ENCODE results near the gene CAMSAP2. TPM values are rescaled to one million over a fixed set of nuclear protein-coding genes. Genes with fewer than 3 reads are reported as not detected.
A peak's percentile ranks its signal among the peaks of the same experiment; 100 is the strongest.

CAMSAP2 gene
- total and polyA plus RNA-seq, 10 of the 15 experiments (the other 5 are each of a cell fraction or from before 2014, with no cell fraction given): 3.9 to 19.8 (median 8.0) TPM

- TF ChIP-seq, protein P1, sequence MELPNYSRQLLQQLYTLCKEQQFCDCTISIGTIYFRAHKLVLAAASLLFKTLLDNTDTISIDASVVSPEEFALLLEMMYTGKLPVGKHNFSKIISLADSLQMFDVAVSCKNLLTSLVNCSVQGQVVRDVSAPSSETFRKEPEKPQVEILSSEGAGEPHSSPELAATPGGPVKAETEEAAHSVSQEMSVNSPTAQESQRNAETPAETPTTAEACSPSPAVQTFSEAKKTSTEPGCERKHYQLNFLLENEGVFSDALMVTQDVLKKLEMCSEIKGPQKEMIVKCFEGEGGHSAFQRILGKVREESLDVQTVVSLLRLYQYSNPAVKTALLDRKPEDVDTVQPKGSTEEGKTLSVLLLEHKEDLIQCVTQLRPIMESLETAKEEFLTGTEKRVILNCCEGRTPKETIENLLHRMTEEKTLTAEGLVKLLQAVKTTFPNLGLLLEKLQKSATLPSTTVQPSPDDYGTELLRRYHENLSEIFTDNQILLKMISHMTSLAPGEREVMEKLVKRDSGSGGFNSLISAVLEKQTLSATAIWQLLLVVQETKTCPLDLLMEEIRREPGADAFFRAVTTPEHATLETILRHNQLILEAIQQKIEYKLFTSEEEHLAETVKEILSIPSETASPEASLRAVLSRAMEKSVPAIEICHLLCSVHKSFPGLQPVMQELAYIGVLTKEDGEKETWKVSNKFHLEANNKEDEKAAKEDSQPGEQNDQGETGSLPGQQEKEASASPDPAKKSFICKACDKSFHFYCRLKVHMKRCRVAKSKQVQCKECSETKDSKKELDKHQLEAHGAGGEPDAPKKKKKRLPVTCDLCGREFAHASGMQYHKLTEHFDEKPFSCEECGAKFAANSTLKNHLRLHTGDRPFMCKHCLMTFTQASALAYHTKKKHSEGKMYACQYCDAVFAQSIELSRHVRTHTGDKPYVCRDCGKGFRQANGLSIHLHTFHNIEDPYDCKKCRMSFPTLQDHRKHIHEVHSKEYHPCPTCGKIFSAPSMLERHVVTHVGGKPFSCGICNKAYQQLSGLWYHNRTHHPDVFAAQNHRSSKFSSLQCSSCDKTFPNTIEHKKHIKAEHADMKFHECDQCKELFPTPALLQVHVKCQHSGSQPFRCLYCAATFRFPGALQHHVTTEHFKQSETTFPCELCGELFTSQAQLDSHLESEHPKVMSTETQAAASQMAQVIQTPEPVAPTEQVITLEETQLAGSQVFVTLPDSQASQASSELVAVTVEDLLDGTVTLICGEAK (IDR thresholded peaks at IDR 0.05; ENCODE audit: borderline replicate concordance): no peak
These were observed 35.6 kb downstream of the CAMSAP2 start (continued) for GRCh38 chr1:200774311-200774710.

- DNase-seq (ENCODE audit: low read depth, low spot score): no peak
- peaks cover 0 to 3% of the 10 kb centered on the region in 2 experiments; a peak in 1 of 4 replicates for H3K36me3 ChIP-seq (ENCODE audit: control insufficient read depth in 2 of 2, insufficient read depth in 2 of 2, low read length in 1 of 2)
- intact Hi-C loops (cut with micrococcal nuclease; ENCODE audit: unreplicated experiment) (no loop called here), in situ Hi-C loops (cut with MboI) (no loop called here)
- H4K20me1 ChIP-seq (ENCODE audit: control insufficient read depth, insufficient read depth): no peaks in the 10 kb centered on the region
- ChIA-PET SMC1A (ENCODE audit: uncharacterized antibody, unreplicated experiment) (interaction anchor here (0.6 to 4.1 kb wide), 33 partner anchors 9 to 216 kb away, joined by 3 to 20 read pairs (median 4); partner anchors contain the start of gene DDX59), POLR2A (interaction anchor here (1.0 to 2.2 kb wide), 10 partner anchors 11 to 247 kb away, joined by 3 to 12 read pairs (median 4); partner anchors contain the start of genes CAMSAP2 and DDX59), RAD21 (ENCODE audit: unreplicated experiment) (interaction anchor here (0.8 to 3.3 kb wide), 19 partner anchors 9 to 213 kb away, joined by 3 to 16 read pairs (median 3); partner anchors contain the start of genes CAMSAP2 and DDX59), CTCF (interaction anchor here (0.6 to 6.5 kb wide), 12 partner anchors 9 to 216 kb away, joined by 3 to 45 read pairs (median 4); no protein-coding TSS in a partner anchor)
- peak overlapping the region; percentile 74 for H3K27ac ChIP-seq (ENCODE audit: control insufficient read depth, insufficient read depth)
- 42% methylated on average over 2 of the region's 2 CpGs for WGBS (ENCODE audit: insufficient coverage, insufficient replicate concordance, low lambda C conversion rate, missing lambda C conversion rate)
- no peaks in the 10 kb centered on the region for H3K27me3 ChIP-seq (replicated peaks in 1 of 2; ENCODE audit: control insufficient read depth in 2 of 2, insufficient read depth in 2 of 2, low read length in 1 of 2)
- H3K4me1 ChIP-seq (ENCODE audit: control insufficient read depth, insufficient read depth, low read length): peaks cover 24% of the 10 kb centered on the region
- H3K79me2 ChIP-seq (ENCODE audit: control insufficient read depth, insufficient read depth, low read length): peaks cover 2% of the 10 kb centered on the region
- 0 out of 2 replicates have a peak overlapping the region, but pooled peaks have one; percentile 34 for H2AFZ ChIP-seq (ENCODE audit: control insufficient read depth, low read depth, low read length)
- no TSS peak for BruUV-seq (replicated peaks)
- no peak for FAIRE-seq
- H3K4me3 ChIP-seq: peak overlapping the region; percentile 29; the same call in 1 of the 2 replicates
- H3K9me3 ChIP-seq (replicated peaks; ENCODE audit: control insufficient read depth, insufficient read depth, low read length): no peaks in the 10 kb centered on the region
- peak overlapping the region; percentile 7; the same call in 1 of the 2 replicates for H3K9ac ChIP-seq (ENCODE audit: control insufficient read depth, insufficient read depth, low read length)
- H3K4me2 ChIP-seq (ENCODE audit: control insufficient read depth, insufficient read depth): peak overlapping the region; percentile 90
- ATAC-seq: peak; percentile 86
- TF ChIP-seq SMARCA5 (IDR thresholded peaks at IDR 0.05) (no peak), SRF (IDR thresholded peaks at IDR 0.05; ENCODE audit: low read depth in 2 of 2, low read length in 2 of 2) (no peak), NFIC (IDR thresholded peaks at IDR 0.05; ENCODE audit: low read depth, low read length) (peak; percentile 50; the same call in 1 of the 2 replicates), POLR2AphosphoS2 (IDR thresholded peaks at IDR 0.05; ENCODE audit: low read depth, low read length) (no peak), BRCA1 (IDR thresholded peaks at IDR 0.05; ENCODE audit: low read depth, low read length) (no peak), MTA2 (IDR thresholded peaks at IDR 0.05; ENCODE audit: low read depth) (no peak), ZNF24 (IDR thresholded peaks at IDR 0.05) (no peak), RUNX3 (IDR thresholded peaks at IDR 0.05; ENCODE audit: low read length) (0 out of 2 replicates have a peak, but pooled peaks have one; percentile 4), PML (IDR thresholded peaks at IDR 0.05; ENCODE audit: low read length) (no peak), CBFB (IDR thresholded peaks at IDR 0.05; ENCODE audit: low read depth) (no peak), BACH1 (IDR thresholded peaks at IDR 0.05; ENCODE audit: borderline replicate concordance) (no peak), TBL1XR1 (IDR thresholded peaks at IDR 0.05; ENCODE audit: low read depth, low read length) (no peak)
- TF ChIP-seq, protein P2, sequence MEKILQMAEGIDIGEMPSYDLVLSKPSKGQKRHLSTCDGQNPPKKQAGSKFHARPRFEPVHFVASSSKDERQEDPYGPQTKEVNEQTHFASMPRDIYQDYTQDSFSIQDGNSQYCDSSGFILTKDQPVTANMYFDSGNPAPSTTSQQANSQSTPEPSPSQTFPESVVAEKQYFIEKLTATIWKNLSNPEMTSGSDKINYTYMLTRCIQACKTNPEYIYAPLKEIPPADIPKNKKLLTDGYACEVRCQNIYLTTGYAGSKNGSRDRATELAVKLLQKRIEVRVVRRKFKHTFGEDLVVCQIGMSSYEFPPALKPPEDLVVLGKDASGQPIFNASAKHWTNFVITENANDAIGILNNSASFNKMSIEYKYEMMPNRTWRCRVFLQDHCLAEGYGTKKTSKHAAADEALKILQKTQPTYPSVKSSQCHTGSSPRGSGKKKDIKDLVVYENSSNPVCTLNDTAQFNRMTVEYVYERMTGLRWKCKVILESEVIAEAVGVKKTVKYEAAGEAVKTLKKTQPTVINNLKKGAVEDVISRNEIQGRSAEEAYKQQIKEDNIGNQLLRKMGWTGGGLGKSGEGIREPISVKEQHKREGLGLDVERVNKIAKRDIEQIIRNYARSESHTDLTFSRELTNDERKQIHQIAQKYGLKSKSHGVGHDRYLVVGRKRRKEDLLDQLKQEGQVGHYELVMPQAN (conservative IDR thresholded peaks at IDR 0.05): no peak
These were observed 36.2 kb downstream of the CAMSAP2 start for GRCh38 chr1:200774735-200775444.

All from GM12878 (cell line).